K562 (cell line): ENCODE results near the gene SLC7A6. TPM values are rescaled to one million over a fixed set of nuclear protein-coding genes. Genes with fewer than 3 reads are reported as not detected.
A peak's percentile ranks its signal among the peaks of the same experiment; 100 is the strongest.

Experiments
- ARID1B ChIP-seq: fragments of 450-650 bp; IDR thresholded peaks from 2 replicates; pipeline ENCODE4 v1.6.1; 2016; ENCODE audit warnings: antibody characterized with exemption, mild to moderate bottlenecking, inconsistent platforms
- EGR1 ChIP-seq: fragments of 450-650 bp; conservative IDR thresholded peaks from 2 replicates; pipeline ENCODE4 v1.6.1; 2017; ENCODE audit warnings: mild to moderate bottlenecking
- IFI16 ChIP-seq: fragments of 250-450 bp; sonication (Bioruptor Pico); IDR thresholded peaks from 2 replicates; pipeline ENCODE4 v2.1.2; 2022; ENCODE audit warnings: mild to moderate bottlenecking, inconsistent platforms
- KAT8 ChIP-seq: fragments of 450-650 bp; IDR thresholded peaks from 2 replicates; pipeline ENCODE4 v1.6.1; 2016; ENCODE audit warnings: low read depth, mild to moderate bottlenecking
- MYBL2 ChIP-seq, 2 experiments: fragments of 450-650 bp in 1 of 2; sonication (generic) in 1 of 2; formaldehyde crosslinking in 1 of 2; IDR thresholded peaks; 2 replicates each; pipeline versions ENCODE4 v1.6.1 to v1.8.1; 2017 to 2022; ENCODE audit warnings: borderline replicate concordance in 1 of 2, inconsistent platforms in 1 of 2, low read depth in 1 of 2, mild to moderate bottlenecking in 1 of 2, missing genetic modification reagents in 1 of 2, moderate library complexity in 1 of 2
- NBN ChIP-seq: fragments of 450-650 bp; IDR thresholded peaks from 2 replicates; pipeline ENCODE4 v1.6.1; 2016; ENCODE audit warnings: low read depth, mild to moderate bottlenecking
- NR2C2 ChIP-seq, 2 experiments: fragments of 200-800 bp in 1 of 2; sonication (Bioruptor generic) in 1 of 2; sonication (generic) in 1 of 2; formaldehyde crosslinking in 1 of 2; IDR thresholded peaks; 2 replicates each; pipeline versions ENCODE4 v1.6.1 to v1.8.0; 2016 to 2022; ENCODE audit warnings: mild to moderate bottlenecking in 1 of 2, missing compliant biosample characterization in 1 of 2, missing genetic modification characterization in 1 of 2, missing genetic modification reagents in 1 of 2
- NR2F6 ChIP-seq: fragments of 450-650 bp; formaldehyde crosslinking; IDR thresholded peaks from 2 replicates; pipeline ENCODE4 v1.4.0; 2020; ENCODE audit warnings: mild to moderate bottlenecking
- POLR2B ChIP-seq: fragments of 450-650 bp; IDR thresholded peaks from 2 replicates; pipeline ENCODE4 v1.6.1; 2018; ENCODE audit warnings: low read depth; ENCODE audit not compliant: partially characterized antibody
- RFX7 ChIP-seq: fragments of 250-450 bp; sonication (Bioruptor Pico); IDR thresholded peaks from 2 replicates; pipeline ENCODE4 v1.5.1; 2021; ENCODE audit warnings: mild to moderate bottlenecking
- SMAD2 ChIP-seq: fragments of 150-350 bp; IDR thresholded peaks from 2 replicates; pipeline ENCODE4 v1.6.1; 2014; ENCODE audit warnings: low read depth, mild to moderate bottlenecking, low read length
- SMAD4 ChIP-seq: fragments of 250-450 bp; sonication (Bioruptor Pico); conservative IDR thresholded peaks from 2 replicates; pipeline ENCODE4 v1.8.0; 2021; ENCODE audit warnings: inconsistent platforms, mild to moderate bottlenecking, moderate library complexity
- SP2 ChIP-seq: IDR thresholded peaks from 2 replicates; pipeline ENCODE4 v1.6.1; 2011; ENCODE audit warnings: mild to moderate bottlenecking, low read depth, low read length, moderate library complexity; ENCODE audit not compliant: poor library complexity, severe bottlenecking; ENCODE audit errors: extremely low read depth
- ZBTB11 ChIP-seq, 3 experiments: fragments of 200-800 bp in 1 of 3; fragments of 250-450 bp in 1 of 3; fragments of 450-650 bp in 1 of 3; sonication (Bioruptor Pico) in 1 of 3; sonication (Bioruptor generic) in 1 of 3; formaldehyde crosslinking in 1 of 3; IDR thresholded peaks; 2 replicates each; pipeline versions ENCODE4 v1.6.1 to v1.8.0; 2016 to 2022; ENCODE audit warnings: mild to moderate bottlenecking in 2 of 3, missing genetic modification characterization in 2 of 3, missing compliant biosample characterization in 1 of 3, moderate library complexity in 1 of 3
- ZBTB5 ChIP-seq: fragments of 450-650 bp; IDR thresholded peaks from 2 replicates; pipeline ENCODE4 v1.6.1; 2017; ENCODE audit warnings: antibody characterized with exemption
- ZNF77 ChIP-seq: fragments of 250-450 bp; sonication (Bioruptor Pico); IDR thresholded peaks from 2 replicates; pipeline ENCODE4 v1.5.0; 2020
- ZSCAN32 ChIP-seq: fragments of 450-650 bp; formaldehyde crosslinking; IDR thresholded peaks from 2 replicates; pipeline ENCODE4 v1.4.0; 2020; ENCODE audit warnings: mild to moderate bottlenecking, moderate library complexity
- polyA plus RNA-seq, 8 experiments: library from polyadenylated mRNA; depleted of rRNA in 4 of 8; stranded (reverse) in 5 of 8; unstranded in 3 of 8; fragments of >200 nt; fragmentation: Nextera tagmentation in 2 of 8; fragmentation: Illumina TruSeq in 1 of 8; extraction: Ambion mirVana in 2 of 8; extraction: Trizol in 1 of 8; gene quantifications; 2 replicates each; pipeline versions ENCODE4 v1.2.1 to v1.2.3, GENCODE V29; 2011 to 2014; ENCODE audit warnings: inconsistent platforms in 1 of 8, missing spikeins in 1 of 8
- total RNA-seq, 7 experiments: library from RNA; depleted of rRNA in 6 of 7; stranded (reverse); fragments of >200 nt in 6 of 7; fragmentation: Illumina TruSeq in 2 of 7; extraction: Trizol in 2 of 7; gene quantifications; 2 replicates each; pipeline versions ENCODE4 v1.2.1 to v1.2.3, GENCODE V29; 2011 to 2021; ENCODE audit warnings: low replicate concordance in 1 of 7
- TF ChIP-seq, protein P1 (sequence below): sonication (generic); formaldehyde crosslinking; IDR thresholded peaks from 2 replicates; pipeline ENCODE4 v1.4.0; 2020; ENCODE audit warnings: mild to moderate bottlenecking, missing genetic modification reagents
- TF ChIP-seq, protein P2 (sequence below): sonication (generic); formaldehyde crosslinking; IDR thresholded peaks from 2 replicates; pipeline ENCODE4 v1.8.1; 2023; ENCODE audit warnings: mild to moderate bottlenecking, missing genetic modification reagents, moderate library complexity

SLC7A6 gene
- total and polyA plus RNA-seq, 9 of the 15 experiments (the other 6 are each of a cell fraction or from before 2014, with no cell fraction given): 12.6 to 60.1 (median 29.8) TPM

DNA sequence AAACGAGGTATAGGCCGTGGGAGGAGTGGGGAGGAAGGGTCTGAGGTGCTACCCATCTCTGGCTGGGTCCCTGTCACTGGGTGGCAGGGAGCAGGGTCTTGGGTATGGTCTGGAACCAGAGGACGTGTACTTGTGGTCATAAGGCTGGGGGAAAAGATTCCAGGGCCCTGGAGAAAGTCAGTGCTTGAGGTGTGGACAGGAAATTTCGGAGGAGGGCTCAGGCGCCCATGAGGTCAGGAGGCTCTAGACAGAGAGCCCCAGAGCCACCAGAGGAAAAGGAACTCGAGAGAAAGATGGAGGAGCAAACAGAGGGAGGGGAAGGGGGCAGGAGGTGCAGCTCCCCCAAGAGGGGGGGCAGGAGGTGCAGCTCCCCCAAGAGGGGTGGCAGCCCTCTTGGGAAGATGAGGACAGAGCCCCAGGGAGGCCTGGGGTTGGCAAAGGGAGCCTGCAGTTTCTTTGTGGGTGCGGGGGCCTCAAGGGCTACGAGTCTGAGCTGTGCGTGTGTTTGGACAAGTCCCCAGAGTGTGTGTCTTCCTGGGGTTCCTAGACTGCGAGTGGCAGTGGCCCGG, 683 bp upstream of the SLC7A6 start (continued):
- TF ChIP-seq ZBTB11 (CRISPR knock-in tag; IDR thresholded peaks at IDR 0.05) (no peak), SMAD4 (CRISPR knock-in tag) (no peak), ZNF77 (no peak), NR2F6 (CRISPR knock-in tag) (no peak), NBN (peak; percentile 59; the same call in 1 of the 2 replicates), SMAD2 (no peak), POLR2B (peak; percentile 32), MYBL2 (IDR thresholded peaks at IDR 0.05; ENCODE audit: low read depth) (no peak), MYBL2 (CRISPR knock-in tag; IDR thresholded peaks at IDR 0.05; ENCODE audit: borderline replicate concordance) (no peak), ZBTB5 (no peak), KAT8 (no peak), NR2C2 (CRISPR knock-in tag; IDR thresholded peaks at IDR 0.05) (no peak), NR2C2 (tag; IDR thresholded peaks at IDR 0.05) (no peak), EGR1 (no peak), RFX7 (CRISPR knock-in tag) (no peak), IFI16 (CRISPR knock-in tag) (no peak), ZSCAN32 (CRISPR knock-in tag) (no peak), ARID1B (no peak), SP2 (no peak)
- TF ChIP-seq, protein P1, sequence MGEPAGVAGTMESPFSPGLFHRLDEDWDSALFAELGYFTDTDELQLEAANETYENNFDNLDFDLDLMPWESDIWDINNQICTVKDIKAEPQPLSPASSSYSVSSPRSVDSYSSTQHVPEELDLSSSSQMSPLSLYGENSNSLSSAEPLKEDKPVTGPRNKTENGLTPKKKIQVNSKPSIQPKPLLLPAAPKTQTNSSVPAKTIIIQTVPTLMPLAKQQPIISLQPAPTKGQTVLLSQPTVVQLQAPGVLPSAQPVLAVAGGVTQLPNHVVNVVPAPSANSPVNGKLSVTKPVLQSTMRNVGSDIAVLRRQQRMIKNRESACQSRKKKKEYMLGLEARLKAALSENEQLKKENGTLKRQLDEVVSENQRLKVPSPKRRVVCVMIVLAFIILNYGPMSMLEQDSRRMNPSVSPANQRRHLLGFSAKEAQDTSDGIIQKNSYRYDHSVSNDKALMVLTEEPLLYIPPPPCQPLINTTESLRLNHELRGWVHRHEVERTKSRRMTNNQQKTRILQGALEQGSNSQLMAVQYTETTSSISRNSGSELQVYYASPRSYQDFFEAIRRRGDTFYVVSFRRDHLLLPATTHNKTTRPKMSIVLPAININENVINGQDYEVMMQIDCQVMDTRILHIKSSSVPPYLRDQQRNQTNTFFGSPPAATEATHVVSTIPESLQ (CRISPR knock-in tag): no peak
- TF ChIP-seq, protein P2, sequence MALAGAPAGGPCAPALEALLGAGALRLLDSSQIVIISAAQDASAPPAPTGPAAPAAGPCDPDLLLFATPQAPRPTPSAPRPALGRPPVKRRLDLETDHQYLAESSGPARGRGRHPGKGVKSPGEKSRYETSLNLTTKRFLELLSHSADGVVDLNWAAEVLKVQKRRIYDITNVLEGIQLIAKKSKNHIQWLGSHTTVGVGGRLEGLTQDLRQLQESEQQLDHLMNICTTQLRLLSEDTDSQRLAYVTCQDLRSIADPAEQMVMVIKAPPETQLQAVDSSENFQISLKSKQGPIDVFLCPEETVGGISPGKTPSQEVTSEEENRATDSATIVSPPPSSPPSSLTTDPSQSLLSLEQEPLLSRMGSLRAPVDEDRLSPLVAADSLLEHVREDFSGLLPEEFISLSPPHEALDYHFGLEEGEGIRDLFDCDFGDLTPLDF (CRISPR knock-in tag): no peak
